GM12892 (cell line): Measurements from ENCODE around the gene LMTK2.

Experiments used
- POLR2AphosphoS5 ChIP-seq: IDR thresholded peaks from 2 replicates; pipeline ENCODE4 v1.6.1; 2011; ENCODE audit warnings: low read depth, low read length, control low read depth
- TAF1 ChIP-seq: IDR thresholded peaks from 2 replicates; pipeline ENCODE4 v1.6.1; 2011; ENCODE audit warnings: low read depth, mild to moderate bottlenecking, control low read depth, low read length, borderline replicate concordance

GRCh38 chr7:98163704-98164494 lies 57.2 kb downstream of the LMTK2 start:
- TF ChIP-seq POLR2AphosphoS5 (no peak), TAF1 (no peak)
